ENCODE data around the gene PKHD1.
"Not testable (repeated sequence)": the region's sequence is repeated elsewhere in the genome, so short reads cannot be mapped to it uniquely, and the experiment has no call there.

Gene PKHD1

GRCh38 chr6:51996296-51996947 lies 91.0 kb downstream of the PKHD1 start:
- no peak for TF ChIP-seq CTCF (IDR thresholded peaks at IDR 0.05; ENCODE audit: low read depth, low read length, missing control alignments)
- DNase-seq (ENCODE audit: low read depth), result no peak
- in situ Hi-C loops (cut with HindIII; ENCODE audit: low sequenced_read_pairs), result no loop called here
- H3K4me3 ChIP-seq (ENCODE audit: low read depth, low read length), result no peak overlapping the region

DNA sequence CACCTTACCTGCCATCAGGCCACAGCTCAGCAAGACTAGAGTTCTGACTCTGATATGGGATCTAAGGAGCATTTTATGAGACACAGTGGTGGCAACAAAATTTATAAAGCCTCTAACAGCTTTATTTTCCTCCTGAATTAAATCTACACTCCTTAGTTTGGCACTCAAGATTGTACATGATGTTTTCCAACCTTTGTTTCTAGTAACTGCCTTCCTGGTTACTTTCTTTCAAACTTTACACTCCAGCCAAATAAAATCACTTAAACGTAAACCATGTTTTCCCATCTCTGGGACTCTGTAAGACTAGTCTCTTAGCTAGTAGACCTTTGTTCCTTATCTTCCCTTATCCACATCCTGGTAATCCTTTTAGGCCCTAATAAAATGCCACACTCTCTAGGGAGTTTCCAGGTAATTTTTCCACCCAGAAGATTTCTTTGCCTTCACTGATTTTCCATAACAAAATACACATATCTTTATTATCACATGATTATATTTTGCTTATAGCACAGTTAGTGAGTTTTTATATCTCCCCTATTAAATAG lies 92.1 kb downstream of the PKHD1 start:
- no peak for DNase-seq (ENCODE audit: low read depth)
- in situ Hi-C loops (cut with HindIII; ENCODE audit: low sequenced_read_pairs), result no loop called here
- H3K4me3 ChIP-seq (ENCODE audit: low read depth, low read length), result no peak overlapping the region
- TF ChIP-seq CTCF (IDR thresholded peaks at IDR 0.05; ENCODE audit: low read depth, low read length, missing control alignments), result no peak

DNA sequence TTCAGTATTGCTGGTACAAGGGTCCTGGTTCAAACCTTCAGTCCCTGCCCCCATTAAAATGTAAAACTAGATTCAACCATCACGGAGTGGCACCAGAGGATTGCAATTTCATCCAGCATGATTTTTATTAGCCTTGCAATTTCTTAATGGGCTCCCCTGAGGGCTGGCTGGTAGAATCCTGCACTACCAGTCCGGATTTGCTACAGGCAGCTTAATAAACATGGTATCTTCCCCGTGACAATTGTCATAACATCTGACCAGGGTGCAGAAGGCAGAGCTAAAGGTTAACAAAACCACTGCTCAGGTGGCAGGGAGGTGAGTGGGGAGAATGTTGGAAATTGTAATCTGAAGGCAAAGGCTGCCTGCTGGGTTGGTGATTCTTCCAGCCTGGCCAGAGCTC lies 94.5 kb downstream of the PKHD1 start:
- DNase-seq (ENCODE audit: low read depth), result no peak
- H3K4me3 ChIP-seq (ENCODE audit: low read depth, low read length), result no peak overlapping the region
- no peak for TF ChIP-seq CTCF (IDR thresholded peaks at IDR 0.05; ENCODE audit: low read depth, low read length, missing control alignments)
- in situ Hi-C loops (cut with HindIII; ENCODE audit: low sequenced_read_pairs), result no loop called here

GRCh38 chr6:51989789-51990188 lies 97.6 kb downstream of the PKHD1 start:
- no peak for DNase-seq (ENCODE audit: low read depth)

GRCh38 chr6:51986864-51987263 lies 100.5 kb downstream of the PKHD1 start:
- DNase-seq (ENCODE audit: low read depth), result no peak
- TF ChIP-seq CTCF (IDR thresholded peaks at IDR 0.05; ENCODE audit: low read depth, low read length, missing control alignments), result no peak
- in situ Hi-C loops (cut with HindIII; ENCODE audit: low sequenced_read_pairs), result no loop called here
- no peak overlapping the region for H3K4me3 ChIP-seq (ENCODE audit: low read depth, low read length)

More at GRCh38 chr6:51989789-51990188, 97.6 kb downstream of the PKHD1 start:
- TF ChIP-seq CTCF (IDR thresholded peaks at IDR 0.05; ENCODE audit: low read depth, low read length, missing control alignments), result no peak
- H3K4me3 ChIP-seq (ENCODE audit: low read depth, low read length), result no peak overlapping the region
- in situ Hi-C loops (cut with HindIII; ENCODE audit: low sequenced_read_pairs), result no loop called here

- no peak overlapping the region for H3K4me3 ChIP-seq (ENCODE audit: low read depth, low read length)
- TF ChIP-seq CTCF (IDR thresholded peaks at IDR 0.05; ENCODE audit: low read depth, low read length, missing control alignments), result no peak
- in situ Hi-C loops (cut with HindIII; ENCODE audit: low sequenced_read_pairs), result no loop called here
- no peak for DNase-seq (ENCODE audit: low read depth)
These were observed 103.8 kb downstream of the PKHD1 start for GRCh38 chr6:51983564-51983963.

GRCh38 chr6:51982695-51983094 lies 104.7 kb downstream of the PKHD1 start:
- DNase-seq (ENCODE audit: low read depth); H3K4me3 ChIP-seq (ENCODE audit: low read depth, low read length); in situ Hi-C loops (cut with HindIII; ENCODE audit: low sequenced_read_pairs): not testable (repeated sequence)

Measured in astrocyte of the cerebellum (primary cell).